Measurements from ENCODE around the gene FAM184B.
A peak's percentile ranks its signal among the peaks of the same experiment; 100 is the strongest.

Gene FAM184B

DNA sequence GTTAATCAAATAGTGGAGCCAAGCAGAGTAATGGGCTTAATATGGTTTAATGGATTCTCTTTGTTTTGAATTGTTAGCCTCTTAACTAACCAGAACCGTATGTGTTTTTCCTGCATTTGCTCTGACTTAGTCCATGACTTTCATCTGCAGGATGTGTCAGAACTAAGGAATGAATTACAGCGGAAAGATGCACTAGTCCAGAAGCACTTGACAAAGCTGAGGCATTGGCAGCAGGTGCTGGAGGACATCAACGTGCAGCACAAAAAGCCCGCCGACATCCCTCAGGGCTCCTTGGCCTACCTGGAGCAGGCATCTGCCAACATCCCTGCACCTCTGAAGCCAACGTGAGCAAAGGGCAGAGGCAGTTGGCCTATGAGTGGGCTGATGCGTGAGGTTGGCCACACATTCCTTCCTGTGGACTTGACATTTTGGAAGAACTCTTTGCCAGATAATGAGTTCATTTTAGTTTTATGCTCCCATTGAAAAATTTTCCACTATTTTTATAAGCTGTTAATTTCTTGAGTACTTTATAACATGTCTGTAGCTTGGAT lies 157.9 kb downstream of the FAM184B start:
- DNase-seq = no peak

DNA sequence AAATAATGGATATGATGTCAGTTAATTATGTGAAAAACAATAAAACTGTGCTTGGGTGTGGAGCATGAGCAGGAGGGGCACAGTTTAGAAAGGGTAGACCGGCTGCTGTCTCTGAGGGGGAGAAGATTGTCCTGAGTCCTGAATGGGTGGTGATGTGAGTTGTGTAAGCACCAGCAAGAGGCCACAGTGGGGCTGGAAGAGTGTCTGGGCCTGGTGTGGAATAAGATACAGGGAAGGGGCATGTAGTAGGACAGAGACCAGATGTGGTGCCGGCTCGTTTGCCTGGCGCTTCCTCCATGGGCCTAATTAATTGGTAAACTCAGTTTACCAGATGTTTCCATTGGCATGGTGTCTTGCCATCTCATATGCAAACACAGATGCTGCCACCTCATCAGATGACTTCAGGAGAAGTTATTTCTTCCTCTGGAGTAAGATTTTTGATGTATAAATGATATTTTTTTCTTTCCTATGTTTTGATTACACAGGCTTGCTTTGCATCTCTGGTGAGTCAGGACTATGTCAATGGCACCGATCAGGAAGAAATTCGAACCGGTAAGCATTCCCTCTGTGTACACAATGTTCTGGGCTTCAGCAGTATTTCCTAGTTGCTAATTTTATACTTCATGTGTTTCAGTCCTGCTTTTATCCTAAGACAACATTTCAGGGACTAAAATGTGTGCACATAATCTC lies 161.9 kb downstream of the FAM184B start:
- DNase-seq = no peak

DNA sequence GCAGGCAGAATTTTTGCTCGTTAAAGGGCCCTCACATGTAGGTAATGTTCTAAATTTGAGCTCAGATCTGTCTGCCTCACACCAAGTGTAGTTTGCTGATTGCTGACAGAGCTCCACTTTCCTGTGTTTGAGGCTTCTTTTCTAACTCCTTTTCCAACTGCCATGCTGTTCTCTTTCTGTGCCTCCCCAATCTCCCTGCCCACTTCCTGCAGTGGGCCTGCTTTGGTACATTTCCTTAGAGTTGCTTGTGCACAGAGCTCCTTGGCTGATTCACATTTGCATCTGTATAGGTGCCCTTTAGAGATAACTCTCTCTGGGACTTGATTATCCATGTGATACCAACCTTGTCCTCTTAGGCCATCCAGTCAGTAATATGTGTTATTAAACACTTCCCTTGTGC lies 162.5 kb downstream of the FAM184B start:
- no peak for DNase-seq

DNA sequence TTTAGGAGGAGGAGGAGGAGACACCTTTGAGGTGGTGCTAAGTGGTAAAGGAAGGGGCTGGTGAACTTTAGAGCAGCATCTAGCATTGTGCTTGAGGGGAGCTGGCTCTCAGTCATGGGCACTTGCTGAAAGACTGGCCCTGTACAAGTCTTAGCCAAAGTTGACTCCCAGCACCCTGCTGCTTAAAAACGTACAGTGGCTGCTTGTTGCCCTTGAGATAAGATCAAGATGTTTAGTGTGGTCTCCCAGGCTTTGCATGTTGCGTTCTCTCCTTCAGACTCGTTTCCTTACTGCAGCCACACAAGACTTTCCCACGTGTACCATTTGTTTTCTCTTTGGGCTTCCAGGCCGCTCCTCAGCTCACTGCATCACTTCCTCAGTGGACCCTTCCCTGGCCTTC lies 165.1 kb downstream of the FAM184B start:
- DNase-seq = no peak

DNA sequence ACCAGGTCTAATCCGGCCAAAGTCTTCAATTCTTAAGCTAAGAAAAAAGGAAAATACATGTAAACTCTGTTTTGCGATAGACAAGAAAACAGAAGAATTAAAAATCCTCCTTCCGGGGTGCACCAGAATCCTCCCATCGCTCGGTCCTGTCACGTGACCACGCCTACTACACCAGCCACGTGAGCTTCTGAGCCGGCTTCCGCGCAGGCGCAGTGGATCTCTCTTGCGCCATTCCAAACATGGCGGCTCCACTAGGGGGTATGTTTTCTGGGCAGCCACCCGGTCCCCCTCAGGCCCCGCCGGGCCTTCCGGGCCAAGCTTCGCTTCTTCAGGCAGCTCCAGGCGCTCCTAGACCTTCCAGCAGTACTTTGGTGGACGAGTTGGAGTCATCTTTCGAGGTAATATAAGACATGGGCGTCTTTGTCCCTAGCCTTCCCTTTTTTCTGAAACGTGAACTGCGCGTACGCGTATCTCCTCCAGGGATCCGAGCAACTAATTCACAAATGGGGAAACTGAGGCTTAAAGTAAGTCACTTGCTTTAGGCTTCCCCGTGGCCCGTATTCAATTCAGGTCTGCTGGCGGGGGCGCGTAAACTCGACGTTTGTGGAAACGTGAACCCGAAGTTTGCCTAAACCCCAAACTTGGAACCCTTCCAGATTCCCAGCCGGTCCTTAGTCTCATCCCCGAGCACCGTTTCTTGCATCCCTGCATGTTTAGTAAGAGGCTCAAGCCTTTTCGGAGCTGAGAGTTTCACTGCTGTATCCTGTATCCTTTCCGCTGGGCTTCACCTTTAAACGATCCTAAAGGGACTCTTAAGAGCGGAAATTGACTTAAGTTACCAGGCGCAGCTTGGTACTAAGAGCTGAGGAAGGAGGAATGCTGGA lies 166.8 kb downstream of the FAM184B start, which contains the start of gene MED28:
Gene MED28, plus strand, starts transcription at position 226 of the 884 bp plus-strand sequence. Its CDS starts 14 bp downstream, at position 240.
- peak; percentile 57 for DNase-seq

DNA sequence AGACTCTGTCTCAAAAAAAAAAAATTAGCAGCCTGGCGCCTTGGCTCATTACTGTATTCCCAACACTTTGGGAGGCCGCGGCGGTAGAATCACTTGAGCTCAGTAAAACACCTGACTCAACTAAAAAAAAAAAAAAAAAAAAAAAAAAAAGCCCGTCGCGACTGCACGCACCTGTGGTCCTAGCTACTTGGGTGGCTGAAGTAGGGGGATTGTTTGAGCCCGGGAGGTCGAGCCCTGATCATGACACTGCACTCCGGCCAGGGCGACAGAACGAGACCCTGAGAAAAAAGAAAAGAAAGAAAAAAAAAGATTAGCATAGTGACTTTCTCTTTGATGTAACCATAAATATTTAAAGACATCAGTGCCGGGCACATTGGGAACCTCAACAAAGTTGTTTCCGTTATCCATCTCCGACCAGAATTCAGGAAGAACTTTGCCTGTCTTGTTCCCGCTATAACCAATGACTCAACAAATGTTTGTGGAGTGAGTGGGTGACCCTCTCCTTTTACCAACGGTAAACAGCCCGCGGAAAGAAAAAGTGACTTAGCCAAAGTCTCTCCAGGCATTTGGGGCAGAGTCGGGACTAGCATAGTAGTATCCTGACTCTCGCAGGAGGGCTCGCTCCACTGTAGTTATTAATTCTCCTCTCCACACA lies 167.5 kb downstream of the FAM184B start:
- DNase-seq = no peak

DNA sequence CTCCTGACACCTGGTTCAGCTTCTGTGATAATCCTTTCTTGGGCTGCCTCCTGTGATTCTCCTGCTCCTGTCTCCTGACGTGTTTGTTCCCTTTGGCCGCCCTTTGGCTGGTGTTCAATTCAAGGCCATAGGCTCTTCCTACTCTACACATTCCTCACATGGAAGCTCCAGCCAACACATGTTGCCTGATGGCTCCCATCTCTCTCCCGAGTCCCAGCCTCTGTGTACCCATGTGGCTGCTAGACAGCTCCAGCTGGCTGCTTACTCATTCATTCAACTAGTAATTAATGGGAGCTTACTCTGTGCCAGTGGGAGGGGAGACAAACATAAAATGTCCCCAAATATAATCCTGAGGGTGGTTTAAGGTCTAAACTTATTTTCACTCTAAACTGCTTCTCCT lies 176.2 kb downstream of the FAM184B start:
- DNase-seq = no peak

DNA sequence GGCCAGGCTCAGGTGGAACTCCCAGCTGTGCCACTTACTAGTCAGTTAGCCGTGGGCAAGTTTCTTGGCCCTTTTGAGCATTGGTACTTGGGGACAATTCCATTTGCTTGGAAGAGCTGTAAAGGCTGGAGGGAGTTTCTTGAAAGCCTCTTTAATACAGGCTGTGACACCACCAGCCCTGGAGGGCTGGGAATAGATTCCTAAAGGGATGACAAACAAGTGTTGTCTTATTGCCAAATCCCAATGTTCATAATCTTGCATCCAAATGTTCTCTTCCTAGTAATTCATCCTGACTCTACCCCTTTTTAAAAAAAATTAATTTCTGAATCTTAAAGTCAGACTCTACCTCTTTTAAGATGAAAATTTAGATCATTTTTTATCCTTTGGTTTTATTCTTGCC lies 181.6 kb downstream of the FAM184B start:
- no peak for DNase-seq

DNA sequence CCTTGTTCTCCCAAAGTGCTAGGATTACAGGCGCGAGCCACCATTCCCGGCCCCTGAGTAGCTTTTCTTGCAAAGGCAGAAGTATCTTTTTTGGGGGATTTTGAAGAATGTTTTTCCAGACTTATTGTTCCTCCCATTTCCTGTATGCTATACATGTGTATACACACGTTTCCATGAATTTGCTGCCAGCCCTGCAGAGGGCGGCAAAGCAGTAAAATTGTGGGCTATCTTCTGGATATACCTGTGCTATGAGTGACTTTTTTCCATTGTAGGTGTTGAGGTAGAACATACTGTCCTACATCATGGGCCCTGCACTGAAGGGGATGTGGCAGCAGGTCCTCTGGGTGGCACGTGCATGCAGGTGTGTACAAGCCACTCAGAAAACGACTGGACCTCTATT lies 183.9 kb downstream of the FAM184B start:
- DNase-seq = no peak

DNA sequence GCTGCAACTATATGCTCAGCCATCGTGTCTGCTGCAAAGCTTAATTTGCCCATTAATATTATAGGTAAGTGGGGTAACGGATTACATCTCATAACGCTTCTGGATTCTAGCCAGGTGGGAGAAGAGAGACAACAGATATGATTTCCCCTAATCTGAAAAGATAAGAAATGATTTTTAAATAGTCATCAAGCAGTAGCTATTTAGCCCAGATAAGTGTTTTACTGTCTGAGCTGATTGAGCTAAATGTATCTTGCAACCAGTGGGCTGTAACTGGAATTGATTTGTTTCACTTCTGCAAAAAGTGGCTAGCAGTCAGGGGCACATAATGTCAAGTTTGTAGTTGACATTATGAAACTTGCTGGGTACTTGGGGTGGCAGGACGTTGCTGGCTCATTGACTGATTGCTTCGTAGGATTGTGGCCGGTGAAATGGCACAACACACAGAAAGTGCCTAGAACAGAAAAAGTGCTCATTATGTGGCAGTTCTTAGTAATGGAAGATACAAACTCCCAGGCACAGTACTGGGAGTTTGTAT lies 185.9 kb downstream of the FAM184B start:
- no peak for DNase-seq

DNA sequence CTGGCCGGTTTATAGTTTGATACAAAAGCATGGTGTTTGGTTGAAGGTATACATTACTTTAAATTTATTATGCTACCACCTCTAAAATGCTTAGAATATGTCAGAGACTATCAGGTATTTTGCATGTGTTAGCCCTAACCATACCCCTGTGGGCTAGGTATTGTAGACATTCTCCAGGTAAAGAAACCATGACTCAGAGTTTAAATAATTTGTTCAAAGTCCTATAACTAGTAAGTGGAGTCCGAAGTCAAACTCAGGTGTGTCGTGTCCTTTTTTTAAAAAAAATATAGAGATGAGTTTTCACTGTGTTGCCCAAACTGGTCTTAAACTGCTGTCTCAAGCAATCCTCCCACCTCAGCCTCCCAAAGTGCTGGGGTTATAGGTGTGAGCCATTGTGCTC lies 192.1 kb downstream of the FAM184B start:
- DNase-seq = no peak

DNA sequence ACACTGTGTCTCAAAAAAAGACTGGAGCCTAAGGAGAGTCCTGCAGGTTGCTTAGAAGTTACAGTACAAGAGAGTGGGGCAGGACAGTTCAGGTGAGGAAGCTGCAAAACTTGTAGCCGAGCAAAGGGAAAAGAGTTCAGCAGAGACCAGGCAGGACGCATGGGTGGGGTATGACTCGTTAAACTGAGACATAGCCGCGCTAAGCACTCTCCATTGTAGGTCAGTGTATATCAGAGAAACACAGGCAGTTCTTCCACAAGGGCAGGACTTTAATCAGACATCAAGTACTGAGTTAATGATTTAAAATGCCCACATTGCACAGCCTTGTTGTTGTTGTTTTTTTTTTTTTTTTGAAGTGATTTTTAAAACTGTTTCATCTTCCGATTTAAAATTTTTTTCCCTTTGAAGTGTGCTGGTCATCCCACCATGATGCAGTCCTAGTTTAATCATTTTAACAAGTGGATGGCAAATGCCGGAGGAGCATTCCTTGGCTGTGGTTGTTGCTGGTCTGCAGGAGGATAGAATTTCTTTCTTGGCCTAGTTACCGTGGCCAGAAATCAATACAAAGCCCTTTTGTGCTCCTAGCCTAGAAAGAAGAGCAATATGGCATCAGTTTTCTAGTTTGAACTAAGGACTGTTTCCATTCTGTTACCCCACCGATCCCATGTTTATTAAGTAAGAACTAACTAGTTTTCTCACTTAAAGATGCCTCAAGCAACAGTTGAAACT lies 194.2 kb downstream of the FAM184B start:
- DNase-seq = no peak

DNA sequence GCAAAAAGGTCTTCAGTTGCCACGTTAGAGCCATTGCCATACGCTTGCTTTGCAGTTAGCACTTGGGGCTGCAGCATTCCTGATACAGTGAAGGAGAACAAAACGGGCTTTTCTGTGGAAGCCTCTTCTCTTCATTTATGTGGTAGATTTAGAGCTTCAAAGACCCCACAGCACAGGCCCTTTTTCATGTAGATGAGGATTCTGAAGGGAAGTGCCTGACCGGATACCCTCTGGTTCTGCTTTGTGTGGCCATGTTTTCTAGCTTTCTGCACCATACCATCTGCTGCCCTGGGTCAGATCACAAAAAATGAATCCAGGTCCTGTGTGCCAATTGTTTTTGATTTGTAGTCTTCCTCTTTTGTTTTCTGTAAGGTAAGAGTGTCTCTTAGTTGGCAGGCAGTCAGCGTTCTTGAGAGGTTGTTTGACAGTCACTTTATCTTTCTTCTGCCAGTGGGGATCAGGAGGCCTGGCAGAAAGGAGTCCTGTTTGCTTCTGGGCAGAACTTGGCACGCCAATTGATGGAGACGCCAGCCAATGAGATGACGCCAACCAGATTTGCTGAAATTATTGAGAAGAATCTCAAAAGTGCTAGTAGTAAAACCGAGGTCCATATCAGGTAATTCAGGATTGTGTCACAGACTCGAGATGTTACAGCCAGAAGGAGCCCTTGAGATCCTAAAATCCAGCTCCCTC lies 196.8 kb downstream of the FAM184B start:
- no peak for DNase-seq

DNA sequence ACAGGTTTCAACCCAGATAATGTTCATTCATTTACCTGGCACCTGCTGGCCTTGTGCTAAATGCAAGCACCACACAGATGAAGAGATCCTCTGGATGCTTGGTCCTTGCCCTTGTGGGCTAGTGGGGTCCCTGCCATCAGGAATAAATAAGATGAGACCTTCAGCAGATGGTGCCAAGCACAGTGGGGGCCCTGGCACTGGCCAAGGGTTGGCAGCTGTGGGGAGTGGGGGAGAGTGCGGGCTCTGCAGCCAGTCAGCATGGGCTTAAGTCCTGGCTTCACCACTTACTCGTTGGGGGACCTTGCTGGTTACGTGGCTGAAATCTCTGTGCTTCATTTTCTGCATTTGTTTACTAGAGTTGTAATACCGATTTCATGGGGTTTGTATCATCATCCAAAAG lies 197.5 kb downstream of the FAM184B start:
- DNase-seq = no peak

DNA sequence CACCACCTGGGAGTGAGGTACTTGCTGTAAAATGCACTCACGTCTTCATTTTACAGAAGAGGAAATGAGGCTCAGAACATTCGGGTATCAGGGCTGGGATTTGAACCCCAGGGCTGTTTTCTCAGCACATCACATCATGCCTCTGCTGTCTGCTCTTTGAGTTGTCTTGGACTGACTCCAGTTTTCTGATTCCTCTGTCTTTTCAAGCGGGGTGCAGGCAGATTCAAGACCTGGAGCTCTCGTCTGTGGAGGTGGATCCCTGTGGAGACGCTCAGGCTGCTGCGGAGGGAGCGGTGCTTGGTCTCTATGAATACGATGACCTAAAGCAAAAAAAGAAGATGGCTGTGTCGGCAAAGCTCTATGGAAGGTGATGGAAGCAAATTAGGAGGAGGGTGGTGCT lies 198.1 kb downstream of the FAM184B start:
- DNase-seq = no peak

DNA sequence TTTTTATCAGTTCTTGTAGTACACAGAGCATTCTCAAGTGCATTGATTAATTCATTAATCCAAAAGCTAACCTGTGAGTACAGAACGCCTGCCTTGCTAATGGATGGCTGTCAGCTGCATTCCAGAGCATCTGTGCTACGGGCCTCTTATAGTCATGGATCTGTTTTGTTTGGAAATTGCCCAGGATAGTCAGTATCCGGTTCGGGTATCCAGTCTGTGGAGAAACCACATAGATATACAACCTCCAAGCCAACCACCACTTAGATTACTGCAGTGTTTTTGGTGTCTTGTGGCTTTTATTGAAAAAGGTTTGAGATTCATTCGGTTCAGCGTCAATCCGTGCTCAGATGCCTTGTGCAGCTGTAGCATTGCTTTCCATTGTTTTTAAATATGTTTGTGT lies 200.5 kb downstream of the FAM184B start:
- no peak for DNase-seq

All from NCI-H524 treated with DMSO at 0.1 percent for 48 hours (cell line).